GM18508 (cell line): ENCODE measurements around the gene PDZK1IP1.
"Not testable (repeated sequence)": the region's sequence is repeated elsewhere in the genome, so short reads cannot be mapped to it uniquely, and the experiment has no call there.

Experiments
- ATAC-seq: cut with Tn5 transposase; IDR thresholded peaks from one replicate; pipeline ENCODE4 v1.9.1; 2021; ENCODE audit warnings: moderate number of reproducible peaks; ENCODE audit not compliant: insufficient read depth, unreplicated experiment

Gene PDZK1IP1

DNA sequence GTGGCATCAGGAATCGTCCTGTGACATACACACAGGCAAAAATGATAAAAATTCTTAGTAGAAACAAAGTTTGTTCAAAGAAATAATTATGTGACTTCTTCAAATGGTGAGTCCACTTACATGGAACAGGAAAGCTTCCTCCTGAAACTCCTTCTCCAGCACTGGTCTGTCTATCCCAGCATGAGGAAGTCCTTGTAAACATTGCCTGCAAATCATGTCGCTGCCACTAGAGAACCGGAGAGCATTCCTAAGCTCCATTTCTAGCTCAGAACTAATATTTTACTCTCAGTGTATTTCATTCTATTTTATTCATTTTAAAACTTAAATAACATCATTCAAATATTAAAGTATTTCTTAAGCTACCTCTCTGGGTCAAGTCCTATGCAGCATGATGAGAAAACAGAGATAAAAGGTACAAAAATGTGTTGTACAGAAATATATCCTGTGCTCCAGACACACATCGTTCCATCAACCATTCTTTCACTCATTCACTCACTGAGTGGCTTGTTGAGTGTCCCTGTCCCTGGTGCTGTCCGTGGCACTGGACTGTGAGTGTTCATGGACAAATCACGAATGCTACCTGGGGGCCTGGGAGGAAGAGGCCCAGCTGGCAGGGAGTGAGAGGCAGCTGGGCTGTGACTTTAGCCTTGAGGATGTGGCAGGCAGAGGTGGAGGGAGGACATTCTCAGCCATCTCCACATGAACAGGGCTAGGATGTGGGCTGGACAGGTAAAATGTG, 42.6 kb downstream of the PDZK1IP1 start:
- no peak for ATAC-seq

DNA sequence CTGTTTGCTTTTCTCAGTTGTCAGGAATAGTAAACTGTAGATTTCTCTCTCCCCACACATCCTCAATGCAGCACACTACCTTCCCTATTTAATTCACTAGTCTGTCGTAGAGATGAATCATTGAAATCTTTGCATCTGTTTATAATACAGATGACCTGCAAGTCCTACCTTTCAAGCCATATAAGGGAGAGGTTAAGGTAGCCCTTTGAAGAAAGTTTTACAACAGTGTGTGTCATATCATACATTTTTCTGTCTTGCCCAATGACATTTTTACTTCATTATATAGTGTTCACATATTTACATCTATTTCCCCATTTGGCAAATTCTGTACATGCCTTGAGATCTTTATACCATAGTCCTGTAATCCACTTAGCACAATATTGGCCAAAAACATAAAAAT, 43.3 kb downstream of the PDZK1IP1 start:
- ATAC-seq: not testable (repeated sequence)

DNA sequence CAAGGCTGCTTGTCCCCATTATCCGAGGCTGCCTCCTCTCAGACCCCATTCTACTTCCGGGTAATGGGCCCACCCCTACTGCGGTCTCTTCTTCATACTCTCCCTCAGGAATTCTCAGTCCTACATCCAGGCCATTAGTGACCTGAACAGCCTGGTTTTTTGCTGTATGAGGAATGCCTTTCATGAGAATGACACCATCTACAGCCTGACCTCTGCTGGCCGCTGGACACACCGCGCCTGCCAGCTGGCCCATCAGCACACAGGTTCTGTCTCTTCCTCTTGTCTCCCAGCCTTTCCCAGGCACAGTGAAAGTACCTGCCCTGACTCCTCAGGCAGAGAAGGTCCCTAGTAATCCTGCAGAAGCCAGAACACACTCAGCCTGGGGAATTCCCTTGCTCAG, 46.2 kb downstream of the PDZK1IP1 start:
- not testable (repeated sequence) for ATAC-seq

DNA sequence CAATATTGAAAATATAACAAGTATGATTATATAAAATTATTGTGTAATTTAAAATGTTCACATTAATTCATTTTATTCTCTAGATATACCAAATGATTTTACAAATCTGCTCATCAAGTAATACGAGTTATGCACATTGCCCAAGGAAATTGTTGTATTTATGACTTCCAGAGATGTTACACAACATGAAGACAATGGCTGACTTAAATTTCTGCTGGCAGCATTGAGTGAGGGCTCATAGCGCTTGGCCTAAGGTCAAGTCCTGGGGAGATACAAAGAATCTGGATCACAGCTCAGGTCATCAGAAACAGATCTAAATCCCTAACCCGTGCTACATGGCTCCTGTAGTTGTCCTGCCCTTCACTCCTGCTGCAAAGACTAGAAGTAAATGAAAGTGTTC, 49.5 kb downstream of the PDZK1IP1 start:
- not testable (repeated sequence) for ATAC-seq

GRCh38 chr1:47137925-47138615, 51.8 kb downstream of the PDZK1IP1 start:
- ATAC-seq: no peak

DNA sequence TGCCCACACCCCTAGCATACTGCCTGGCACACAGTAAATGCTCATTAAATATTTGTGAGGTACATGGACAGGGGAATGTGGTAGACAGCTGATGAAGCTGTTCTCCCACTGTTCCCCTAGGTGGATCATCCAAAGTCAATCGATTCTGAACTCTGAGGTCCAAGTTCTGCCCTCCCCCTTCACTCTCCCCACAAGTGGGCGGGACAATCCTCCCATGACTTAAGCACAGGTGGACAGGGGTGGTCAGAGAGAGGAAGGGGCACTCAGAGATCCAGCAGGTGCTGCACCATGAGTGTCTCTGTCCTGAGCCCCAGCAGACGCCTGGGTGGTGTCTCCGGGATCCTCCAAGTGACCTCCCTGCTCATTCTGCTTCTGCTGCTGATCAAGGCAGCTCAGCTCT, 52.6 kb downstream of the PDZK1IP1 start, which contains the start of gene CYP4A22:
Gene CYP4A22 (plus strand): TSS at position 244 of the 400 bp plus-strand sequence. CDS start 45 bp downstream, at position 289.
- no peak for ATAC-seq
